Right cardiac atrium (tissue), 5 donors: Measurements from ENCODE around the gene NOL9. TPM values are rescaled to one million over a fixed set of nuclear protein-coding genes. Genes with fewer than 3 reads are reported as not detected.

ENCODE experiments used
- ATAC-seq, 2 donors: fragments of 200-7000 bp; cut with Tn5 transposase; one replicate each; pipeline versions ENCODE4 v1.8.0 to v1.9.1; 2020; ENCODE audit warnings: moderate library complexity in 2 of 2, mild to moderate bottlenecking in 1 of 2
- DNase-seq, 3 donors: peaks; one replicate each; pipeline ENCODE4 v3.0.0-alpha.2; 2020
- H3K27ac ChIP-seq: one replicate; pipeline ENCODE4 v1.5.1; 2013; ENCODE audit warnings: mild to moderate bottlenecking, low read length, control low read depth, moderate library complexity
- H3K27me3 ChIP-seq: one replicate; pipeline ENCODE4 v1.6.1; 2013; ENCODE audit not compliant: control insufficient read depth, insufficient read depth
- H3K4me1 ChIP-seq: one replicate; pipeline ENCODE4 v1.6.1; 2013; ENCODE audit warnings: low read length; ENCODE audit not compliant: control insufficient read depth, insufficient read depth
- H3K4me3 ChIP-seq: one replicate; pipeline ENCODE4 v1.5.1; 2013; ENCODE audit warnings: low read length, control low read depth
- H3K9me3 ChIP-seq: one replicate; pipeline ENCODE4 v1.6.1; 2013; ENCODE audit warnings: low read length; ENCODE audit not compliant: control insufficient read depth
- WGBS: extraction: QIAGEN DNeasy Blood & Tissue Kit; methylation state at CpG from one replicate; pipeline ENCODE4 v1.1.7; 2013; 5-methylcytosine and 5-hydroxymethylcytosine counted together
- intact Hi-C, 4 donors: fragments of 100-400 bp; cut with DNase I; formaldehyde crosslinking; loops; one replicate each; pipeline versions ENCODE4 v1.11.0 to v1.14.0; 2022 to 2023
- polyA plus RNA-seq: library from polyadenylated mRNA; stranded (reverse); fragments of 200-250 nt; gene quantifications from one replicate; pipeline ENCODE4 v1.2.3, GENCODE V29; 2013
- total RNA-seq, 4 donors: library from RNA; stranded (reverse); fragmentation: NEBNext Ultra II Directional; extraction: Animal tissue kit (Norgen Biotek cat#: 25700); gene quantifications; one replicate each; pipeline ENCODE4 v1.2.1, GENCODE V29; 2021
- donor health status: healthy with polysubstance abuse.
- donor health status: DM: no; HTN: yes; CAD: no.
- donor health status: DM: no; HTN: no; CAD: no.
- donor health status: DM: no; HTN: yes; CAD: no; lungs with severe emphysema.
- donor health status: DM: yes; HTN: yes; CAD: no.

Gene NOL9
- total and polyA plus RNA-seq, 5 donors = 6.0 to 17.1 (median 15.5) TPM

DNA sequence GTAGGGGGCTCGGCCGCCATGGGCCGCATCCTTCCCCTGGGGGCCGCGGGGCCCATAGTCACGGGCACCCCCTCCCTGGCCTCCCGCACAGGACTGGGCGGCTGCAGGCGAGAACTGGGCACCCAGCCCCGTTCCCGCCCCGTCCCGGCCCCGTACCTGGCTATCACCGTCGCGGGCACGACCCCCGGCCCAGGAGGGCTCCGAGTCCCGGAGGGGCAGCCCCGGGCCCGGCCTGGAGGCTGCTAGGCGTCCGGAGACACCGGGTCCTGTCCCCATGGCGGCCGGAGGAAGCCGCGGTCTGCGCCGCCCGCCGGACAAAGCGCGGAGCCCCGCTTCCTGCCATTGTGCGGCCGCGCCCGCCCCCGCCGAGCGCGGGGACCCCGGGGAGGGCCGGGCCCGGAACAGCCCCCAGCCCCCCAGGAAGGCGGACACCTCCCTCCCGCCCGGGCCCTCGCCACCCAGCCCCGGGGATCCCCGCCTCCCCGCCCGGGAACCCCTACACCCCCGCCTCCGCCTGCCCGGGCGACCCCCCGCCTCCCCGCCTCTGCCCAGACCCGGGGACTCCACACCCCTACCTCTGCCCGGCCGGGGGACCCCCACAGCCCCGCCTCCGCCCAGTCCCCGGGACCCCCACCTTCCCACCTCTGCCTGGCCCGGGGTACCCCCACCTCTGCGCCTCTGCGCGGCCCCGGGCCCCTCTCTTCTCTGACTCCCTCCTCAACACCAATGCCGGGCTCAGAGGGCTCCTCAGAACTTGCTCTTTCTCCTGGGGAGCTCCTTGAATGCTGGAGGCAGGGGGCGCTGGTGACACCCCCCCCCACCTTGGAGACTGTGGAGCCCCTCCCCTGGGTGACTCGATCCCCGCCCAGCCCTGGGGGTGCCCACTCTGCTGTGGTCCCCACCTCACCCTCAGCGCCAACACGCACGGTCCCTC, 68.9 kb downstream of the NOL9 start:
- peak overlapping the region; percentile 49 for H3K4me3 ChIP-seq
- WGBS = 2% methylated on average over 80 of the region's 80 CpGs
- H3K9me3 ChIP-seq = no peaks in the 10 kb centered on the region
- intact Hi-C loops = loop anchor here in 2 of 4 donors (5.0 kb wide), 1 partner anchor 162 kb away; no protein-coding TSS in a partner anchor
- H3K4me1 ChIP-seq = no peaks in the 10 kb centered on the region
- ATAC-seq (peak; percentile 5 to 34), DNase-seq (peak in 1 of 3 donors; percentile 74)
- H3K27me3 ChIP-seq = no peaks in the 10 kb centered on the region
- no peak overlapping the region for H3K27ac ChIP-seq

DNA sequence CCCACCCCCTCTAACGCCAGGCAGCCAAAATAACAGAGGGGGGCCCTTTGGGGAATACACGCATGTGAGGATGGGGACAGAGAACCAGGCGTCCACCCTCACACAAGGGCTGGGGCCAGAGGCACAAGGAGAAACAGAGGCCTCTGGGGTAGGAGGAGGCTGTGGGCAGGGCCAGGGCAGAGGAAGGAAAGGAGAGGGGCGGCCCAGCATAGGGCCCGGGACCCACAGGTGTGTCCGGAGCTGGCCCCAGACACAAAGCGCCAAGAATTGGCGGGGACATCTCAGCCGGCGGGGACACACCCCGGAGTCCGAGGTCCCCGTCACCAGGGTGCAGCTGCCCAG, 69.5 kb downstream of the NOL9 start:
- H3K27ac ChIP-seq = no peak overlapping the region
- no peaks in the 10 kb centered on the region for H3K27me3 ChIP-seq
- no peaks in the 10 kb centered on the region for H3K4me1 ChIP-seq
- peak in 1 of 3 donors; percentile 49 for DNase-seq
- ATAC-seq = peak in 1 of 2 donors; percentile 2
- H3K4me3 ChIP-seq = peak overlapping the region; percentile 49
- no peaks in the 10 kb centered on the region for H3K9me3 ChIP-seq
- intact Hi-C loops = loop anchor here in 2 of 4 donors (5.0 kb wide), 1 partner anchor 163 kb away; no protein-coding TSS in a partner anchor
- 20% methylated on average over 13 of the region's 13 CpGs for WGBS

DNA sequence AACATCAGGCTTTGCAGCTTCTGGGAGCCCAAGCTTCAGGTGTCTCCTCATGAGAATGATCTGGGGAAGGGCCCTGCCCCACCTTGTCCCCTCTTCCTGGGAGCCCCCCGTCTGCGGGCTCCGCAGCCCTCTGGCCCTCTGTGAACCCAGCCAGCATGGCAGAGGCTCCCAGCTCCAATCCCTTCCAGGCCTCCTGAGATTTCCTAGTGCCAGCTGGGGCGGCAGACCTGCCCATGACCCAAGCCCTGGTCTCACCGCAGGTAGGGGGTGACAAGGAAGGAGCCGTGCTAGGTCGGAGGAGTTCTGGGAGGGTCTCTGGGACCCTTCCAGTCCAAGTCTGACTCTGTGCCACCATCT, 70.6 kb downstream of the NOL9 start:
- Histone ChIP-seq H3K27me3 (no peaks in the 10 kb centered on the region), H3K4me3 (no peak overlapping the region), H3K27ac (no peak overlapping the region), H3K9me3 (no peaks in the 10 kb centered on the region), H3K4me1 (no peaks in the 10 kb centered on the region)
- no peak for ATAC-seq
- 90% methylated on average over 7 of the region's 7 CpGs for WGBS
- intact Hi-C loops = no loop called here
- DNase-seq = no peak

DNA sequence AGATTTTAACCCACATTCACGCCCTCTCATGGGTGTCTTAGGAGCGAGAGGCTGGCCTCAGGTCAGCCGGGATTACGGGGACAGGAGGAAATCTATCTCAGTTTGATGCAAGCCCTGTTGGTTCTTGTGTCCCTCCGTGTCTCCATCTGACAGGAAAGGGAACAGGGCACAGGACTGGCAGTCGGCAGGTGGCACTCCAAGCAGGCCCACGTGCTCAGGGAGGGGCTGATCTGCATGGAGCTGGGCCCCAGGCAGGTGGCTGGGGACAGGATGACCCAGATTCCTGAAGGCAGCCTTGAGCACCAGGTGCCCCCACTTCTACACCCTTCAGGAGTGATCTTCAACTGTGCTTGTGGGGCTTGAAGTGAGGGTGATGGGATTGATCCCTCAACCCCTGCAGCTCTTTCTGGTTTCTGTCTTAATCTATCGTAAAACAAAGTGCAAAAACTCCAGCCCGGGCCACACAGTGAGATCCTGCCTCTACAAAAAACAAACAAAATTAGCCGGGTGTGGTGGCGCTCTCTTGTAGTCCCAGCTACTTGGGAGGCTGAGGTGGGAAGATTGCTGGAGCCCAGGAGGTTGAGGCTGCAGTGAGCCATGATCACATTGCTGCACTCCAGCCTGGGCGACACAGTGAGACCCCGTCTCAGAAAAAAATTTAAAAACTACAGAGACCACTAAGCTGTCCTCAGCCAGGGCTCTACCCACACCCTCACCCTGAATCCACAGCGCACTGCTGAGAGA, 71.1 kb downstream of the NOL9 start:
- H3K4me1 ChIP-seq = no peaks in the 10 kb centered on the region
- no peak for ATAC-seq
- DNase-seq = no peak
- intact Hi-C loops = no loop called here
- no peak overlapping the region for H3K27ac ChIP-seq
- no peaks in the 10 kb centered on the region for H3K27me3 ChIP-seq
- 87% methylated on average over 14 of the region's 14 CpGs for WGBS
- no peak overlapping the region for H3K4me3 ChIP-seq
- no peaks in the 10 kb centered on the region for H3K9me3 ChIP-seq

DNA sequence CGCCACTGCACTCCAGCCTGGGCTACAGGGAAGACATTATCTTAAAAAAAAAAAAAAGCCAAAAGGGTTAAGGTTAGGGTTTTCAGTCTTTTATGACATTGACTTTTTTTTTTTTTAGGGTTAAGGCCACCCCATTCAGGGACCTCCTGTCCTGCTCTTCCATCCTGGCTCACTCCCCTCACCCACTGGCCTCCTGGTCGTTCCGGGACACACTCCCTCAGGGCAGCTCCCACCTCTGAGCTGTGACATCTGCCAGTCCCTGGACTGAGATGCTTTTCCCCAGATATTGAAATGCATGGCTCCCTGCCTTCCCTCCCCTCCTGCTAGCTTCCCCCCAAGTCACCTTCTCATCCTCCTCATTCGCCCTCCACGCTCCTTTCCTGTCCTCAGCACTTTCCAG, 72.5 kb downstream of the NOL9 start:
- no peak for DNase-seq
- ATAC-seq = no peak
- Histone ChIP-seq H3K27ac (no peak overlapping the region), H3K4me1 (no peaks in the 10 kb centered on the region), H3K9me3 (no peaks in the 10 kb centered on the region), H3K4me3 (no peak overlapping the region), H3K27me3 (no peaks in the 10 kb centered on the region)
- intact Hi-C loops = no loop called here
- 84% methylated on average over 5 of the region's 5 CpGs for WGBS

DNA sequence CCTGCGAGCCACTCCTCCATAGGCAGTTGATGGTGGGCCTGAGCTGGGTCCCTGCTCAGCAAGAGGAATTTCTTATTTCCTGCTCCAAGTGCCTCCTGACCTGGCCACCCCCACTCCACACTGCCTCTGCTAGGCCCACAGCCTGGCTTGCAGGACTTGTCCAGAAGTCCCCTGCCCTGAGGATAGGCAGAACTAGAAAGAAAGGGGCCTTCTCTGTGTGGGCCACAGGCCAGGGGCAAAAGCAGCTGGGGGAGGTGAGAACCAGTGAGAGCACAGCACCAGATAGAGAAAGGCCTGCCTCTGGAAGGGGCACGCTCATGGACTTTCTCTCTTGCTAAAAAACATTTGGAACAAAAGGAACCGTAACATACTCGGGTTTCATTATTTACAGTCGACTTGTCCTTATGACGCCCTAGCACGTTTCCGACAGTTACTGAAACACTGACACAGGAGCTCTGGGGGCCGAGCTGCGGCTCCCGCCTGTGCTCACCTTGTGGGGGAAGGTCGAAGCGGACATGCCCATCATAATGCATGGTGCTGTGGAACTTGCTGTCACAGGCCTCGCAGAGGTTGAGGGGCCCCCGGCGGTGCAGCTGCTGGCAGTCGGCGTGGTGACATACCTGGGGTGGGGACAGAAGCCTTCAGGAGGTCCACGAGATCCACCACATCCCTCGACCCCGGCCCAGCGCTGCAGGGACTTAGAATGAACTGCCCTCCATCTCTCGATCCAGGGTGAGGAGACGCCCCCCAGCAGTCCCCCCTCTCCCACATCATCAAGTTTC, 77.1 kb downstream of the NOL9 start:
- Histone ChIP-seq H3K9me3 (no peaks in the 10 kb centered on the region), H3K27me3 (no peaks in the 10 kb centered on the region), H3K27ac (no peak overlapping the region), H3K4me1 (no peaks in the 10 kb centered on the region), H3K4me3 (no peak overlapping the region)
- ATAC-seq = no peak
- no peak for DNase-seq
- intact Hi-C loops = no loop called here
- WGBS = 85% methylated on average over 24 of the region's 24 CpGs

DNA sequence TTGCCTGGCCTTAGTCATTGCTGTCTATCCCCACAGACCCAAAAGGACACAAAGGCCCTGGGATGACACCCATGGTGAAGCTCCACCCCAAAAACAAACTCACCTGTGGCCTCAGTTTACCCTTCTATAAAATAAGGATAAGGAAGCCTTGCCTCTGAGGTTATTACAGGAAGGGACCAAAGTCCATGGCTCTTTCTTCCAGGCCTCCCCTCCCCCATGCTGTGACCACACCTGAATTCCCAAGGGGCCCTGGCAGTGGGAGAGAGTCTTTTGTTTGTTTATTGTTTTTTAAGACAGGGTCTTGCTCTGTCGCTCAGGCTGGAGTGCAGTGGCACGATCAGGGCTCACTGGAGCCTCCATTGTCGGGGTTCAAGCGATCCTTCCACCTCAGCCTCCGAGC, 77.8 kb downstream of the NOL9 start:
- Histone ChIP-seq H3K4me1 (no peaks in the 10 kb centered on the region), H3K27me3 (no peaks in the 10 kb centered on the region), H3K27ac (no peak overlapping the region), H3K4me3 (no peak overlapping the region), H3K9me3 (no peaks in the 10 kb centered on the region)
- no peak for ATAC-seq
- intact Hi-C loops = no loop called here
- 87% methylated on average over 5 of the region's 5 CpGs for WGBS
- no peak for DNase-seq

DNA sequence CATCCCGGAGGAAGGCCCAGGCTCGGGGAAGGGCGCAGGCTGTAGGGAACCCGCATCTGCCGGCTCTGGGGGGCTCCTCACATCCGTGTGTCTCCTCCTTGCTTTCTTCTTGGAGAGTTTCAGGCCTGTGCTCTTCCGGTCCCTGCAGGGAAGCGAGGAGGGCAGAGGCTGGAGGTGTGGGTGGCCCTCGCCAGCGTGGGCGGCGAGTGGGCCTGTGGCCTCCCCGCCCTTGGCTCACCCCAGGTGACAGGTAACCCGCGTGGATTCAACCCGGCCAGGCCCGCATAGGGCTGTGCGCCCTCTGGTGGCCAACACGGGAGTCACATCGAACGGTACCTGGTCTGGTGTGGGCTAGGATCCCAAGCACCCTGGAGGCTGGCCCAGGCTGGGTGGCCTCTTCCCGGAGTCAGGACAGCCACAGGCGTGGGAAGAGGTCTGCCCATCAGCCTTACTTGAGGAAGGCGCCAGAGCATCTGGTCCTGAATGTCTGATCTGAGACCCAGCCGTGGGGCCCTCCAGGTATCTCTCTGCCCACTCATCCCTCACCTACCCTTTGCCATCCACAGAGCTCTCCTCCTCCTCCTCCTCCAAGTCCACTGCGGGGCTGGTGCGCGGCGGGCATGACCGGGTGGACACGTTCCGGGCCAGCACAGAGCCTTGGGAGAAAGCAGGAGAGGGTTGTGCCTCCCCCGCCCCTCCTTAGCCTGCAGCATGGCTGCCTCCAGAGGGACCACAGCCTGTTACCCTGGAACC, 78.8 kb downstream of the NOL9 start:
- ATAC-seq = peak; percentile 44 to 62
- H3K9me3 ChIP-seq = no peaks in the 10 kb centered on the region
- no peak overlapping the region for H3K27ac ChIP-seq
- H3K4me3 ChIP-seq = no peak overlapping the region
- DNase-seq = peak in 2 of 3 donors; percentile 85 to 86
- no peaks in the 10 kb centered on the region for H3K27me3 ChIP-seq
- WGBS = 37% methylated on average over 33 of the region's 33 CpGs
- intact Hi-C loops = no loop called here
- H3K4me1 ChIP-seq = no peaks in the 10 kb centered on the region

DNA sequence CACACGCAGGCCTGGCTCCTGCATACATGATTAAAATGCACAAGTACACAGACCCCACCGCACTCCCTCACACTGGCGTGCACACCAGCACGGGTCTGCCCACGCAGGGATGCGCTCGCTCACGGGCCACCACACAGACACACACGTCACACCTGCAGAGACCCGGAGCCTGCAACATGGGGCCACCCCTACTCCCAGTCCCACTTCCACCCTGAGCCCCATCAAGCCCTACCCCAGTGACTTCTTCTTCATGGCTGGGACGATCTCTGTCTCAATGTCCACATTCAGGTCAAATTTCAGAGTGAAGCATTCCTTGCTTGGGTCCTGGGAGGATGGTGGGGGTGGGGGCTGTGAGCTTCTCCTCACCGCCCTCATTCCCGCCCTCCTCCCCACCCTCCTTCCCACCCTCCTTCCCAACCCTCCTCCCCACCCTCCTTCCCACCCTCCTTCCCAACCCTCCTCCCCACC, 79.5 kb downstream of the NOL9 start:
- Histone ChIP-seq H3K27ac (no peak overlapping the region), H3K4me1 (no peaks in the 10 kb centered on the region), H3K4me3 (no peak overlapping the region), H3K27me3 (no peaks in the 10 kb centered on the region), H3K9me3 (no peaks in the 10 kb centered on the region)
- no peak for DNase-seq
- ATAC-seq = no peak
- 86% methylated on average over 13 of the region's 13 CpGs for WGBS
- intact Hi-C loops = no loop called here
